RPMI8226 (cell line): ENCODE results near the gene RNF220.

ENCODE experiments used
- DNase-seq: peaks from one replicate; pipeline ENCODE4 v3.0.0-alpha.2; 2015

Gene RNF220

DNA sequence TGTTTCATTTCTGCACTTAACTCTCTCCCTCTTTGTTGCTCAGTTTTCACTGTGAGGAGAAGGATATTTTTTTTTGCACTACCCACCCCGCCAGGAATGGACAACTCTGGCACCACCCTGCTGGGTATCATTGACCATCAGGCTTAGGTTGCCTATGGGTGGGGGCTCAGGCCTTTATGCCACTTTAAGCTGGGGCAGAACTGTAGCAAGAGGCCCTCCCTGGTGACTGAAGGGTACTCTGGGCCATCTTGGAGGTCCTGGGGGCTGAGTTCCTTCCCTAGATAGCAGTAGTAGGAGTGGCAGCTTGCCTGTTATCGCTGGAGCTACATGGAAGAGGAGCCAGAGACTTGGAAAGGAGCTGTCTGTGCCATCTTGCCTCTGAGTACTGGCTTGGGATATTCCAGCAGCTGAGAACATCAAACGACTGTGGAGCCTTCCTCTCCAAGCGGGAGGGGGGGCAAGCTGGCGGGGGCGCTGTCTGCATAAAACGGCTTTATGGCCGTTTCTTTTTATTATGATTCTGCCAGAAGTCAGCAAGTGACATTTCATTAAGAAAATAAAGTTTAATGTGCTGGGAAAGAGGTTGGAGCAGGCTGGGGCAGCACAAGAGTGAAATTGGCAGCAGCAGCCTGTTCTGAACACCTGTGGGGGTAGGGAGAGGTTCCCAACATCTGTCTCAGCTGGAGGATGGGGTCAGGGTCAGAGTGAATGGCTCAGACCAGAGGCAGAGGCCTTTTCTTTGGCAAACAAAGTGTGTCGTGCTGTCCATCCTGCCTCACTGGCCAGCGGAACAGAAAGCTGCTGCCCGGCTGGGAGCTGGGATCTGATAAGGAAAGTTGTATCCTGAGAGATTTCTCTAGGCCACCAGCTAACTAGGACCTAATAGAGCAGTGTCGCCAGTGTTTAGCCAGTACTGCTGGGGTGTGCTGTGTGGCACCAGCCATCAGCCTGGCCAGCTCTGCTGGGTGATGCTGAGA is 236.4 kb downstream of the RNF220 start:
- DNase-seq, result no peak

DNA sequence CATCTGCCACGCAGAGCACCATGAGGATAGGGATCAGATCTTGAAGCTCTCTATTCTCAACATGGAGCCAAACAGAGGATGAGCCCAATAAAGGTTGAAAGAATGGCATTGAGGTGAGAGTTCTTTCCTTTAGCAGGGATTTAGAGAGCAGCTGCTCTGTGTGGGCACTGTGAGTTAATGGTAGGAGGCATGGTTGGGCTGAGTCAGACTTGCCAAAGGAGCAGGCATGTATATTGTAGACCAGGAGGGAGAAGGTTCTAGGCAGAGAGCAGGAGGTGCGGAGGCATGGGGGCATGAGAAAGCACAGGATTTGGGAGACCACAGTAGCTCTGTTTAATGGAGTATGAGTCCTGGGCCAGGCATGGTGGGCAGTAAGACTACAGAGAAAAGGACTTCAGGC is 237.2 kb downstream of the RNF220 start:
- DNase-seq, result no peak

DNA sequence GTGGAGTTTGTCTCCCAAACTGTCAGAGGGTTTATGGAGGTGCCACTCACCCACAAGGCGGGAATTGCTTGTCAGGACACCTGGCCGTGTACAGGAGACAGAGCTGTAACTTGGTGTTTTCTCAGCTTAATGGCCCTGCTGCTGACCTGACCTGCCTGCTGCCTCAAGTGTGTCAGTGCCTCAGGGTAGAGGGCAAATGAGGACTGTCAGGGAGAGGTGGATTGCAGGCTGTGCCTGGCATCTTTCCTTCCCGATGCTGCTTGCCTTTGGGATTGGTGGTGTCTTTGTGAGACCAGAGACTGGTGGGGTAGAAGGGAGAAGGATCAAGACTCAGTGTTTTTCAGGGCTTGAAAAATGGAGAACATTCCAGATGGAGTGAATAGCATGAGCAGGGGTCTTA is 237.9 kb downstream of the RNF220 start:
- DNase-seq, result no peak

DNA sequence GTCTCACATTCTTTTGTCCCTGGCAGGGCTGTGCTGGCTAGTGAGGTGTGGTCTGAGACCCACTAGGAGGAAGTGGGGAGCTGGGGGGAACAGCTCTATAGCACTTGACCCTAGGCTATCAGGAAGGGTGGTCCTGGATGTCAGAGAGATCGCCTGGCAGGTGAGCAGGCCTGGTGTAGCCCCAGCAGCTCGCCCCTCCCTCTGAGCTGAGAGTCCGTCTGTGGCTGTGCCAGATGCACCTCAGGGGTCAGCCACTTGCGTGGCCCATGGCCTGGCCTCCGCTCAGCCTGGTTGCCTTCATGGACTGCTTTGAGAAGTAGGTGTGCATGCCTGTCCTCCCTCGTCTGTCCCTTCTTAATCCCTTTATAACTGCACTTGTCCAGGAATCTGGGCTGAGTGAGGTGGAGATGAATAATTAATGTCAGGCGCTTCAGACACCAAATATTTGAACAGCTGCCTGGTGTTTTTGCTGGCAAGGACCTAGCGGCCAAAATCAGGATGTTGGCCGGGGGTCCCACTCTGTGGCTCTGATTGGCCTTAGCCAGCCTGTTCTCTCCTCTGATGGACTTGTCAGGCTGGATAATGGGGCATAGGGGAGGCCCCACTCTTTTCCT is 238.8 kb downstream of the RNF220 start:
- DNase-seq, result no peak

DNA sequence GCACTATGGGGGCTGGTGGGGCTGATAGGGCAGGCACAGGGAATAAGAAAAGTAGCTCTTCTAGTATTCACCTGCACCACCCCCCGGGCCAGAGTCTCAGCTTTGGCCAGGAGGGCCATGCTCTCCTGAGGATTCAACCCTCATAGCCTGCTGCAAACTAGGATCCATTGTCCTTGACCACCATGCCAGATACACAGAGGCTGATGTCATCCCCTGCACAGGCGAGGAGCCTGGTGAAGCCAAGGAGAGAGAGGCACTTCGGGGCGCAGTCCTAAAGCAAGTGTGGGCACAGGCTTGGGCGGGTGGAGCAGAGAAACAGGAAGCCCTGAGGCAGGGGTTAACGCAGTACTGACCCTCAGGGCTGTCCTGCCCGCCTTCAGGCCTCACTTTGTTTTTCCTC is 239.8 kb downstream of the RNF220 start:
- DNase-seq, result no peak

DNA sequence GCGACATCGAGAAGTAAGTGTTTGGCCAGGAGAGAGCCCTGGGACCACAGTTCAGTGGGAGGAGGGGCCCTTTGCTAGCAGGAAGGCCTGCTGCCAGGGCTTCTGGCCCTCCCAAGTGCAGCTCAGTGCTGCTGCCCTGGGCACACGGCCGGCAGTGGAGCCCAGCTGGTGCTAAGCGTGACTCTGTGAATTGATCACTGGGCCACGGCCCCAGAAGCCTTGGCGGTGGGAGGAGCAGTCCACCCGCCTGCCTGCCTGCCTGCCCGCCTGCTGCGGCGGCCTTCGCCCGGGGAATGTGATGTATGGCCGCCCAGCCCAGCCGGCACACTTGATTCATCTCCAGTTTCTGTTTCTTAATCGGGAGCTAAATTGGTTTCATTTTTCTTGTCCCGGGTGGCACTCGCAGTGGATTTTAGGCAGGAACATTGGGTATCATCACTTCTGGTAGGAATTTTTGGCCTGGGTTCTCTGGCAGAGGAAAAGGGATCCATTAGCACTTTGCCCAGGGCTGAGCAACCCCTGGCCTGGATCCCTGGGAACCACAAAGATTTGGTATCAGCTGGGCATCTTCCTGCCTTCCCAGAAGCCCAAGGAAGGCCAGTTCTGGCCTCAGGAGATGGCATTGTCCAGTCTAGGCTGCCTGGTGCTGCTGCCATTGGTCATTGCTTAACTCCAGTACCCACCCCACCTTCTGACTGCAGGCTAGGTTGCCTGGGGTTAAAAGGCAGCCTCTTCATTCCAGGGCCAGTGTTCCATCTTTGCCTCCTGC is 240.6 kb downstream of the RNF220 start:
- no peak for DNase-seq

DNA sequence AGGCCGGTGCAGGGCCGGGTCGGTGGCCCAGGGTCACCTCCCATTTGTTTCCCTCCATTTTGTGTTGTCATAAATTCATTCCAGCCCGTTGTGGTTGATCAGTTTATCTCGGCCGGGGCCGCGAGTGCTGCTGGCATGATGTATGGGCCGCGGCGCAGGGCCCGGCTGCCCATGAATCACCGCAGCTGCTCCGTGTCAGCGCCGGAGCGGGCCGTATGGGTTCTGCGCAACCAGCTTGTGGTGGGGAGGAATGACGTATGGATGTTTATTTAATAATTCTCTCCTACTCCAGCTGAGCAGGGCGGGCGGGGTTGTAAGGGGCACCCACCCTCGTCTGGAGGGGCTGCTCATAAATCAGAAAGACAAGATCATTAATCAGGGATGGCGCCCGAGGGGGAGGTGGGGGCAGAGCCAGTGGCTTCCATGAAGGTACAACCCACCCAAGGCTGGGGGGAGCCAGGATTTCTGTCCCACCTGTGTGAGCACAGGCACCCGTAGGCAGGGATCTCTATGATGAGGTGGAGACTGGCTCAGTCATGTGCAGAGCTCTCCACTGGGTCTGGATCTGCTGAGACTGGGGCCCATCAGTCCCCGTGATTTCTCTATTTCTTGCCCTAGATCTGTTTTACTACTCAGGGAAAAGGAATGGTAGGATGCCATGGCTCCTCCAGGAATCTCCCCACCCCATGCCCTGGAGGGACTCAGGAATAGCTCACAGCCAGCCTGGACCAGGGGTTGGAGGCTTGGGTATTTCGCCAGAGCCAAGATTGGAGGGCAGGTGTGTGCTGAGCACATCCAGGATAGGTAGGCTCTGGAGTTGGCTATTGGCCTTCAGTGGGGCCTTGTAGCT is 241.4 kb downstream of the RNF220 start:
- no peak for DNase-seq

DNA sequence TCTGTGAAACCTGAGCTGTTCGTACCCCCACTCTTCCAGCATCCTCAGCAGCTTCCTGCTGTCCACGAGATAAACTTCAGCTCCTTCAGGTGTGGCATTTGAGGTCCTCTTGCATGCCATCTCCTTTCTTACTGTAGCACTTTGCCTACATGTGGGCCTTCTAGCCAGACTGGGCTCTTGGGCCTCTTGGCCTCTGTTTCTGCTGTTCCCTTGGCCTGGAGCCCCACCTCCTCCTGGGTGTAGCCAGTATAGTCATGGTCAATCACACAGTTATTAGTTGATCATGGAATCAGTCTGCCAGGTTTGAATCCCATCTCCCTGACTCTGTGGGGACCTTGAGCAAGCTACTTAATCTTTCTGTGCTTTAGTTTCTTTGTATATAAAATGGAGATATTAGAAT is 242.8 kb downstream of the RNF220 start:
- no peak for DNase-seq

DNA sequence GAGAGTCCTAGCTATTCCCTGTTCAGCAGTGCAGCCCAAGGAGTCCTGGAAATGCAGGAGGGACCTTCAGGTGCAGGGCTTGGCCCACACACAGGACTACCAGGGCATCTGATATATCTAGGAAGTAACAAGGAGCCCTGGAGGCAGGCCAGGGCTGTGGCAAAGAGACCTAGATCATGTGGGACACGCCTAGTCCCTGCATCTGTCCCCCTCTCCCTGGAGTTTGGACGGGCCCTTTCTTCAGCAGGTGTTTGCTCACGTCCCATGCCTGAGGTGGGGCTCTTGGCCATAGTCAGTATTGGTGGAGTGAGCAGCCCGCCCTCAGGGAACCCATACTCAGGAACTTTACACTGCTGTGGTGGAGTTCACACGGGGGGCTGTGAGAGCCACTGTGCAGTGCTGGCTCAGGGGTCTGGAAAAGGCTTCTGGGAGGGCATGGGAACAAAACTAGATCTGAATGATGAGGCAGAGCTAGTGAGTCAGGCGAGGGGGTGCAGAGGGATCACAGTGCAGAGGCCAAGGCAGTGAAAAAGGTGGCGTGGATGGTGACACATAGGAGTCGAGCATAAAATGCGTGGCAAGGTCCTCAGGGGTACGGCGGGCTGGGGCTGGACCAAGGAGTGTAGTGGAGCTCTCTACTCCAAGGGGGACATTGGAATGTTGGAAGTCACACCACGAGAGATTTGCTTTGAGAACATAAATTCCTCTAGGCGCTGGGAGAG is 243.6 kb downstream of the RNF220 start:
- no peak for DNase-seq

DNA sequence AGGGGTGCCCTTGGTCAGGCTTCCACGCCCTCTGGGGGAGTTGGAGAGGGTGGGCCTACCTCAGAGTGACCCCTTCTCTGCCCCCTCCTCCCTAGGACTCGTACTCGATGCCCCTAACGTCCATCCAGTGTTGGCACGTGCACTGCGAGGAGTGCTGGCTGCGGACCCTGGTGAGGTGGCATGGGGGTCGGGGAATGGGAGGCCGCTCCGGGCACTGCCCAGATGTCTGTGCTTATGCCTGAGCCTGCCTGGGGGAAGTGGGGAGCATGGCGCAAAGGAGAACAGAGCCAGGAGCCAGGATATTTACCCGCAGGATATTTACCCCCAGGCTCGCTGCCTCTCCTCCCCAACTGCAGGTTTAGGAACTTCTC is 244.7 kb downstream of the RNF220 start:
- no peak for DNase-seq

DNA sequence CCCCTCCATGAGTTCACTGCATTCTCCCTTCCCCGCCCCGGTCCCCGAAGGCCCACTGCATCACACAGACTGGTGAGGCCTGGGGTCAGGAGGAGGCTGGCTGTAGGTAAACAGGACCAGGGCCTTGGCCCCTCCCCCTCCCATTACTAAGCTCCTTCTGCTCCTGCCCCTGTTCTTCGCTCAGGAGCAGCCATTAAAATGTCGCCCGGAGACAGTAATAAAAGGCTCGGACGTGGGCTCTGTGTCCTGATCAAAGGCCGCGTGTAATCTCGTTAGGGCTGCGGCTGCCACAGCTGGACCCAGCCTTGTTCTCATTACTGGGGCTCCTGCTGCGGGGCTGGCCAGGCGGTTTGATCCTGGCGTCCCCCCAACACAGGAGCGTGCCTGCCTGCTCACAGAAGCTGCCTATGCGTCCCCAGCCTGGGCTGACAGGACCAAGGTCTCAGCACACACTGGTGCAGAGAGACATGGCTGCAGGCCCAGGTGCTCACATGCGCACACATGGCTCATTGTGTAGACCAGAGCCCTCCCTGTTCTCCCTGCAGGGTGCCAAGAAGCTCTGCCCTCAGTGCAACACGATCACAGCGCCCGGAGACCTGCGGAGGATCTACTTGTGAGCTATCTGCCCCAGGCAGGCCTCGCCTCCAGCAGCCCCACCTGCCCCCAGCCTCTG is 245.2 kb downstream of the RNF220 start:
- no peak for DNase-seq

DNA sequence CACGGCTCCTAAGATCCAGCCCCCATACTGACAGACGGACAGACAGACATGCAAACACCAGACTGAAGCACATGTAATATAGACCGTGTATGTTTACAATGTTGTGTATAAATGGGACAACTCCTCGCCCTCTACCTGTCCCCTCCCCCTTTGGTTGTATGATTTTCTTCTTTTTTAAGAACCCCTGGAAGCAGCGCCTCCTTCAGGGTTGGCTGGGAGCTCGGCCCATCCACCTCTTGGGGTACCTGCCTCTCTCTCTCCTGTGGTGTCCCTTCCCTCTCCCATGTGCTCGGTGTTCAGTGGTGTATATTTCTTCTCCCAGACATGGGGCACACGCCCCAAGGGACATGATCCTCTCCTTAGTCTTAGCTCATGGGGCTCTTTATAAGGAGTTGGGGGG is 246.0 kb downstream of the RNF220 start:
- no peak for DNase-seq

DNA sequence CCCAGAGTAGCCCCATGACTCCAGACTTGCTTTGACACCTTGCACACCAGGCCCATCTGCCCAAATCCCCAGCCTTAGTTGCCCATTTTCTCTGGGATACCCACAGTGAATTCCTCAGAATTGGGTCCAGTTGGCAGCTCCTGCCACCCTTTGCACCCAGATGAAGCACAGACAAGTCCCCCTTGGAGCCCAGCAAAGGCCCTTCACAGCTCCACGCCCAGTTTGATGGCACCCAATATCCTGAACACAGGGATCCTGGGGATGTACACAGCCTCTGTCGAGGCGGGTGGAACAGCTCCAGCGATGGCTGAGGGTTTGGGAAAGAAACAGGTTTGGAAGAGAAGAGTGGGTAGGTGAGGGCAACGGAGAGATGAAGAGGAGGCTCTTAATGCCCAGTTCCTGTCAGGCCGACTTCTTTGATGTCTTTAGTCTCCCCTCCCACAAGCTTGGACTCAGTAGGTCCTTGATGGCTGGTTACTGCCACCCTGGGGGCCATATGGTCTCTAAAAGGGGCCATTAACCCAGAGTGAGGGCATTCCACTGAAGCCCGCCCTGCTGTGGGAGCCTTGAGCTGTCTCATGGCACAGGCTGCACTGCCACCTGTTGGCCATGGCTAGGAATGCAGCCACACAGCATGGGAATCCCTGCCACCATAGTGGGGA is 247.5 kb downstream of the RNF220 start:
- DNase-seq, result peak; percentile 83

DNA sequence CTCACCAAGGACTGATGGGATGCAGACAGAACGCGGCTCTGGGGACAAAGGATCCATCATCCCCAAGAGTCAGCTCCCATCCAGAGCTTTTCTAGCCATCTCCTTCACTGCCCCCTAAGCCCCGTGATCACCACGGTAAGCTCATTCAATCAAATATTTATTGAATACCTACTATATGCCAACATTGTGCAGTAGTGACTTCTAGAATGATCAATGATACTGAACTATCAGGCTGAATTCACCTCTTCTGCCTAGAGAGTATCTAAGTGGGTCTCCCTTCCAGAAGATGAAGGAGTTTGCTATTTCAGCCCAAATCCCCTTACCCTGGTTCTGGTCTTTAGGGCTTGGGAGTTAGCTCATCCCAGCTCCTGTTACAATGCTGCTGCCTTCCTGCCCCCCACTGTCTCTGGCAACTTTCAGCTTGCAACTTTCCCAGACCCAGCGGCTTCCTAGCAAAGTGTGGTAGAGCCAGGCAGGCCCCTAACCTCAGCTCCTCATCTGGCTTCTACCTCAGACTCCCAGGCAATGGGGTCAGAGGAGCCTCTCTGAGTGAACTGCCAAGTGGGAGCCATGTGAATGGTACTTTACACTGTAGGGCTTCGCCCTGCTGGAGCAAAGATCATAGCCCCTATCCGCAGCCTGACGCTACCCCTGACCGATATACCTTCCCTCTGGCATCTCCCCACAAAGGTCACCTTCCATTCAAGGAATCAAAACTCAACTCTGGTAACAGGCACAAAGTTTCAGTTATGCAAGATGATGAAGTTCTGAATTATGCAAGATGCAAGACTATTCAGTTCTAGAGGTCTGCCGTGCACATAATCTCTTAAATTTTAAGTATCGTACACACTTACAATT is 248.3 kb downstream of the RNF220 start:
- DNase-seq, result no peak

DNA sequence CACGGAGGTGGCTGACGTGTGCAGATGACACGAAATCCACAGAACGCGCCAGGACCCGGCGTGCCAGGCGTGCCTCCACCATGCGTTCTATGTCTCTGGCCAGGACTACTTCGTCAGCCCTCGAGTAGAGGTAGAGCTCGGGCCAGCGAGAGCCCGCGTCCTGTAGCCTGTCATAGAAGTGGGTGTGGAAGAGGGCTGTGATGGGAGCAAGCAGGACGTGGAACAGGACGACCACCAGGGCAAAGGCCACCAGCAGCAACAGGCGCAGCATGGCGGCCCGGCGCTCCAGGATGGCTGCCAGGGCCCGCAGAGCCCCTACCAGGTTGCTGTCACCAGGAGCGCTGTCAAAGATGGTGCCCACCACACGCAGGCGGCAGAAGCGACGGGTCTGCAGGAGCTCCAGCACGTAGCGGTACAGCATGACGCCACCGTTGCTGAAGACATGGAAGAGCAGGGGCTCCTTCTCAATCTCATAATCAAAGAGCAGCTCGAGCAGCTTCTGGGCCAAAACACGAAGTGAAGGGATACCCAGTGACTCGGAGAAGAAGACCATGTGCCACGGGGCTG is 249.6 kb downstream of the RNF220 start:
- no peak for DNase-seq

DNA sequence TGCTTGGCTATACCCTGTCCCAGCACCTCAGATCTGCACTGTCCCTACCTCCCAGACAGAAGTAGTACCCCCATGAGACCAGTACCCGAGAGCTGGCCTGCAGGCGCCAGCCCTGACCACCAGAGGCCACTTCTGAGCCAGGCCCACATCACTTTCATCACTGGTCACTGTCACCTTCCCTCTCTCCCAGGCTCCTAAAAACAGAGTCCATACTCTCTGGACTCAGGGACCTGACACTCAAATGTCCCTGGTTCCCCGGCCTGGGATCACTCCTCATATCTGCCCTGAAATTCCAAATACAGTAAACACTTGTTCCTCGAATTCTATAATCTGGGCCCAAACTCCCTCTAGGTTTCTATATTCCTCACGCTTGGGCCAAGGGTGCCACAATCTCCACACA is 250.6 kb downstream of the RNF220 start:
- DNase-seq, result no peak

DNA sequence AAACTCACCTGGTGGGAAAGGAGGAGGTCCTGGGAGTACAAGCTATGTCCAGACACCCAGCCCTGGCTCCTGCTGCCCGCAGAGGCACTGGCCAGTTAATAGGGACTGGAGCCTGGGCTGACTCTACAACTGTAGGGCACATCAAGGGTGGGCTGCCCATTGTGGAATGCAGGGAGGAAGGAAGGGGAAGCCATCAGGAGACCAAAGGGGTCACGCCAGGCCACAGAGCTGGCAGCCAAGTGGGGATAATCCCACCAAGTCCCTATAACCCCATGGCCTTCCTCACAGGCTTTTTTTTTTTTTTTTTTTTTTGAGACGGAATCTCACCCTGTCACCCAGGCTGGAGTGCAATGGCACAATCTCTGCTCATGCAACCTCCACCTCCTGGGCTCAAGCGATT is 254.5 kb downstream of the RNF220 start:
- DNase-seq, result no peak

DNA sequence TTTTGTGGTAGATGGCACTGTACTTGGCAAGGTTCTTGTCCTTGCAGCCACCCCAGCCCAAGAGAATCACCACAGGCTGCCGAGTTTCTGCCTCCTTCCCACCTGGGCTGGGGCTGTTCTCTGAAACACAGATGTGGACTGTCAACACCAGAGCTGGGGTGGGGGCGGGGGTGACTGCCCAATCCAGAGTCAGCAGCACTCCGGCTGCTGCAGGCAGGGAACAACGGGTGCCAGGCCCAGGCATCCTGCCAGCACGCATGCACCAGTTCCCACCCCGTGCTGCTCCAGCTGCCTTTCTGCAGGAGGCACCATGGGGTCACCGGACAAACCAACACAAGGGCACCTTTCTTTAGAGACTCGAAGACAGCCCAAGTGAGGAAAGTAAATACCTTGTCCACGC is 255.1 kb downstream of the RNF220 start:
- DNase-seq, result peak; percentile 99
